HL-60 (cell line): ENCODE measurements around the gene AP2A2.

Experiments used
- DNase-seq, 2 experiments: peaks; one replicate each; pipeline ENCODE4 v3.0.0-alpha.2; 2010 to 2020; ENCODE audit warnings: low read depth in 1 of 2, low spot score in 1 of 2
- H3K27ac ChIP-seq: fragments of 250-450 bp; sonication (Bioruptor Pico); replicated peaks from 2 replicates; pipeline ENCODE4 v1.5.1; 2020; ENCODE audit warnings: mild to moderate bottlenecking, moderate library complexity
- H3K27me3 ChIP-seq: fragments of 250-450 bp; sonication (Bioruptor Pico); 2 replicates; pipeline ENCODE4 v1.5.1; 2021; ENCODE audit warnings: mild to moderate bottlenecking, moderate library complexity; ENCODE audit not compliant: insufficient read depth, poor library complexity, severe bottlenecking
- H3K4me3 ChIP-seq: replicated peaks from 2 replicates; pipeline ENCODE4 v1.5.1; 2011; ENCODE audit warnings: mild to moderate bottlenecking, control low read depth, low read length; ENCODE audit not compliant: insufficient read depth
- GABPA ChIP-seq: IDR thresholded peaks from 2 replicates; pipeline ENCODE4 v1.6.1; 2012; ENCODE audit warnings: low read depth
- POLR2AphosphoS5 ChIP-seq: IDR thresholded peaks from 2 replicates; pipeline ENCODE4 v1.6.1; 2012; ENCODE audit warnings: low read depth
- REST ChIP-seq: IDR thresholded peaks from 2 replicates; pipeline ENCODE4 v1.6.1; 2012; ENCODE audit warnings: low read depth; ENCODE audit not compliant: insufficient replicate concordance
- SPI1 ChIP-seq: IDR thresholded peaks from 2 replicates; pipeline ENCODE4 v1.6.1; 2012; ENCODE audit warnings: low read depth, mild to moderate bottlenecking, borderline replicate concordance
- TF ChIP-seq, protein P1 (sequence below): IDR thresholded peaks from one replicate; pipeline ENCODE4 v1.5.1; 2011; ENCODE audit warnings: low read length, control low read depth, inconsistent platforms; ENCODE audit not compliant: insufficient read depth

AP2A2 gene

DNA sequence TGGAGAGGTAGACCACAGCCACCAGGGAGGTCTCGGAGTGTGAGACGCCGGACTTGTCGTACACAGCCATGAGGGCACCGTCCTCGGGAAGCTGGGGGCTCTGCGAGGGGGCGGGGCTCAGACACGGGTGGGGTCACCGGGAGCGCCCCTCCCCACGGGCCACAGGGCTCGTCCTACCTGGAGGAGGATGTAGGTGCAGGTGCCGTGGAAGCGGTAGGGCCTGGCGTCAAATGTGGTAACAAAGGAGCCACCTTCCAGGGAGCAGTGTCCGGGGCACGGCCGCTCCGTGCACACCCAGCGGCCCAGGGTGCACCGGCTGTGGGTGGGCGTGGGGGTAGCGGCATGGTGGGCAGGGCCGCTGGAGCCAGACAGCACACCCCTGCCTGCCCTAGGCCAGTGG is 103.4 kb downstream of the AP2A2 start:
- H3K4me3 ChIP-seq = no peak overlapping the region
- no peak for DNase-seq
- TF ChIP-seq GABPA = no peak
- TF ChIP-seq, protein P1, sequence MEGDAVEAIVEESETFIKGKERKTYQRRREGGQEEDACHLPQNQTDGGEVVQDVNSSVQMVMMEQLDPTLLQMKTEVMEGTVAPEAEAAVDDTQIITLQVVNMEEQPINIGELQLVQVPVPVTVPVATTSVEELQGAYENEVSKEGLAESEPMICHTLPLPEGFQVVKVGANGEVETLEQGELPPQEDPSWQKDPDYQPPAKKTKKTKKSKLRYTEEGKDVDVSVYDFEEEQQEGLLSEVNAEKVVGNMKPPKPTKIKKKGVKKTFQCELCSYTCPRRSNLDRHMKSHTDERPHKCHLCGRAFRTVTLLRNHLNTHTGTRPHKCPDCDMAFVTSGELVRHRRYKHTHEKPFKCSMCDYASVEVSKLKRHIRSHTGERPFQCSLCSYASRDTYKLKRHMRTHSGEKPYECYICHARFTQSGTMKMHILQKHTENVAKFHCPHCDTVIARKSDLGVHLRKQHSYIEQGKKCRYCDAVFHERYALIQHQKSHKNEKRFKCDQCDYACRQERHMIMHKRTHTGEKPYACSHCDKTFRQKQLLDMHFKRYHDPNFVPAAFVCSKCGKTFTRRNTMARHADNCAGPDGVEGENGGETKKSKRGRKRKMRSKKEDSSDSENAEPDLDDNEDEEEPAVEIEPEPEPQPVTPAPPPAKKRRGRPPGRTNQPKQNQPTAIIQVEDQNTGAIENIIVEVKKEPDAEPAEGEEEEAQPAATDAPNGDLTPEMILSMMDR = no peak
- TF ChIP-seq REST = no peak
- TF ChIP-seq SPI1 = no peak
- no peak for TF ChIP-seq POLR2AphosphoS5
- no peaks in the 10 kb centered on the region for H3K27me3 ChIP-seq
- no peak overlapping the region for H3K27ac ChIP-seq

- Histone ChIP-seq H3K4me3 (no peak overlapping the region), H3K27me3 (no peaks in the 10 kb centered on the region), H3K27ac (no peak overlapping the region)
- TF ChIP-seq SPI1 (no peak), GABPA (no peak), REST (no peak), POLR2AphosphoS5 (no peak)
- TF ChIP-seq, protein P1 = no peak
- DNase-seq = no peak
Observed at GRCh38 chr11:1029654-1030053, 104.0 kb downstream of the AP2A2 start.

DNA sequence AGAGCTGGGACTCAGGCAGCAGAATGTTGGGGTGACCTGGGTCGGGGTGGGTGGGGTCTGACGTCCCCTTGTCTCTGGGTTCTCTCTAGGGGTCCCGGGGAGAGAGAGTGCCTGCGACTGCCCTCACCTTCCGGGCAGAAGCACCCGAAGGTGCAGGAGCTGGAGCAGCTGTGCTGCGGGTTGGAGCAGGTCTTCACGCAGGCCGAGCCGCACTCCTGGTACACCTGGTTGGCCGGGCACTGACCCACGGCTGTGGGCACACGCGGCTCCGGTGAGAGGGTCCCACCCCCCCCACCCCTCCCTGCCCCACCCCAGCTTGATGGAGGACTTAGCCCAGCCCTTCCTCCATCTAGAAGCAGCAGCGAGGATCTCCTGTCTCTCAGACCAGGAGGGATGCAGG is 104.4 kb downstream of the AP2A2 start:
- H3K27me3 ChIP-seq = no peaks in the 10 kb centered on the region

More for the DNA sequence above, 104.4 kb downstream of the AP2A2 start:
- H3K27ac ChIP-seq = no peak overlapping the region
- TF ChIP-seq REST (no peak), POLR2AphosphoS5 (no peak), GABPA (no peak), SPI1 (no peak)
- TF ChIP-seq, protein P1 = no peak
- no peak for DNase-seq
- no peak overlapping the region for H3K4me3 ChIP-seq
